Medulla oblongata (tissue), 1 donor: ENCODE results near the gene NUP98.
"Not testable (repeated sequence)": the region's sequence is repeated elsewhere in the genome, so short reads cannot be mapped to it uniquely, and the experiment has no call there.

Experiments used
- DNase-seq: peaks from one replicate; pipeline ENCODE4 v3.0.0-alpha.2; 2015; ENCODE audit errors: extremely low spot score

Gene NUP98

DNA sequence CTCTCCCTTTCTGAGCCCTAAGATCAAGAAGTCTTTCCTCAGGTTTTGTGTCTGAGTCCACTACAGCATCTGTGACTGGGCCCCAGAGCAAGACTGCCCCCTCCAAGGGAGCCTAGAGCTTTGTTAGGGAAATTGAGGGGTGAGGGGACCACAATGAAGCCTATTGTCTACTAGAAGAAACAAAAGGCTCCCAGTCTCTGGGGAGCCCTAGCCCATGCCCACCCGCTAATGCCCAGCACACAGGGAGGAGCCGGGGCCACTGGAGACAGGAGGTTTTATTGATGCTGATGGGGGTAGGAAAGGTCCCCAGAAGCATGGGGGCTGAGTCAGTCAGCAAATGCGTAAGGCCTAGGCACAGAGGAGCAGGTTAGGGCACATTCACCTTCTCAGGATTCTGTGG lies 29.4 kb upstream of the NUP98 start:
- peak; percentile 94 for DNase-seq

DNA sequence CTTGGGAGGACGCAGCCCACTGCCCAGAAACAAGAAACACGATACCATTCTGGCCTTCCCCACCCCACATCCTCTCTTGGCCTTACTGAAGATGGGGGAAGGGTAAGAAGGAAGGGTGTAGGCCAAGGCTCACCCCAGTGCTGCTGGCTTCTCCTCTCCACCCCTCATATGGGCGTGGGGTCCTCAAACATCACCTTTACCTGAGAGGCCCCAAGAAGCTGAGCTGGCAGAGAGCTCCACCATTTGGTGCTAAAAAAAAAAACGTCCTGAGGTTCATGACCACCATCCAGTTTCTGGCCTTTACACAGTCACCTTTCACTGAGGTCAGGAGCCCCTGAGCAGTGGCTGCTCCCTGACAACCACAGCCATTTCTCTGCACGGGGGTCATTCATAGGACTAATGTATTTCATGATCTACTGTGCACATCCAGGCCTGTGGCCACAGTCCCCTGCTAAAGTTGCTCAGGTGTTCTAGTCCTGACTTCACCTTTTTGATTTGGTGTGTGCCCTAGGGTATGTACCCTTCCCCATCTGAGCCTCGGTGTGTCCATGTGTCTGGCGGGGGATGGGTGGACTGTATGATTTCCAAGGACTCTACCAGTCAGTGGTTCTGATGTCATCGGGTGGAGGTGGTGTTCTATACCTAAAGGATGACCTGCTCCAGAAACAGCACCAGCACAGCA lies 28.3 kb upstream of the NUP98 start:
- DNase-seq, result peak; percentile 37

DNA sequence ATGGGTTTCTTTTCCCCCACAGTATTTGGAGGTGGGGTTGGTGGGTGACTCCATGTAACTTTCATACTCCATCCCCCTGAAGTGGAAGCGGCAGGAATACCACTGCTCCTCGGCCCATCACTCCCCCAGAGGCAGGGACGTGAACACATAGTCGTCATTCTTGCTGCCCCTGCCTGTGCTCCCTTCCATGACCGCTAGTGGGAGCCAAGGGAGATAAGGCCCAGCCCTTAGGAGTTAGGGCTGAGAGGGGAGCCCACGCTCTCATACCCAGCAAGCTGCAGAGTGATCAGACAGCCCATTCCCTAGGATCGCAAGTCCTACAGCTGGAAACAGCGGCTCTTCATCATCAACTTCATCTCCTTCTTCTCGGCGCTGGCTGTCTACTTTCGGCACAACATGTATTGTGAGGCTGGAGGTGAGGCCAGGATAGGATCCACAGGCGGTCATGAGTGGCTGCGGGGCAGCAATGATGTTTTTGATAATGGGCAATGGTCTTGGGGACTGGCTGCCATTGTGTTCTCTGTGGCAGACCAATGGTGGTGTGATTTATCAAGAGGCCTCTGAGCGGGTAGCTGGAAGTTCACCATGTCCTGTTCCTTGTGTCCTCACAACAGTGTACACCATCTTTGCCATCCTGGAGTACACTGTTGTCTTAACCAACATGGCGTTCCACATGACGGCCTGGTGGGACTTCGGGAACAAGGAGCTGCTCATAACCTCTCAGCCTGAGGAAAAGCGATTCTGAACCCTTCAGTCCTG lies 27.5 kb upstream of the NUP98 start:
- peak; percentile 84 for DNase-seq

DNA sequence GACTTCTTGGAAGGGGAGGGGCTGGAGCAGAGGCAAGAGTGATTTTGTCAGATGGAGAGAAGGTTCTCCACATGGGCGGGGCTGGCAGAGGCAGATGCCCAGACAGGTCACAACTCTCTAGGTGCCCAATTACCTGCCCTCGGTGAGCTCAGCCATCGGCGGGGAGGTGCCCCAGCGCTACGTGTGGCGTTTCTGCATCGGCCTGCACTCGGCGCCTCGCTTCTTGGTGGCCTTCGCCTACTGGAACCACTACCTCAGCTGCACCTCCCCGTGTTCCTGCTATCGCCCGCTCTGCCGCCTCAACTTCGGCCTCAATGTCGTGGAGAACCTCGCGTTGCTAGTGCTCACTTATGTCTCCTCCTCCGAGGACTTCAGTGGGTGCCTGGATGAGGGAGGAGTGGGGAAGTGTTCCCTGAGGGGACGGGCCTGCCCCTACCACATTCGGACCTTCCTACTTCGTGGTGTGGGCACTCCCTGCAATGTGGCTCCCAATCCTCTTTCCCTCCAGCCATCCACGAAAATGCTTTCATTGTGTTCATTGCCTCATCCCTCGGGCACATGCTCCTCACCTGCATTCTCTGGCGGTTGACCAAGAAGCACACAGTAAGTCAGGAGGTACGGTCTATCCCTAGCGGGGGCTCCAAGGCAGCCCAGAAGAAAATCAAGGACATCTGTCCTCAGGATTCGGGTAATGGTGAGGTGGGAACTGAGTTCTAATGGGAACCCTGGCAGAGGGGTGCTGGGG lies 26.6 kb upstream of the NUP98 start:
- DNase-seq, result no peak

DNA sequence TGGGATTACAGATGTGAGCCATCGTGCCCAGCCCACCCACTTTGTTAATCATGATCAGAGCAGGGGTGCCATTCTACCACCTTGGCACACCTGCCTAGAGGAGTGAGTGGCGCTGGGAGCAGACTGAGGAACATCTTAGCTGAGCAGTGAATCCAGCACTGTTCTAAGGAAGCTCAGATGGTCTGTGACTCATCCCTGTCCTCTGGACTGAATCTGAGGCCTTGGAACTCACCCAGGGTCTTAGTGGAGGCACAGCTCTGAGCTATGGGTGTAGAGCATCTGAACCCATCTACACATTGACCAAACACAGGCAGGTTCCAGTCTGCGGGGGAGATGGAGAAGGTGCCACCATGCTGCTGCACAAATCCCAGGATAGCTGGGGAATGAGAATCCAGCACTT lies 25.9 kb upstream of the NUP98 start:
- DNase-seq, result no peak

DNA sequence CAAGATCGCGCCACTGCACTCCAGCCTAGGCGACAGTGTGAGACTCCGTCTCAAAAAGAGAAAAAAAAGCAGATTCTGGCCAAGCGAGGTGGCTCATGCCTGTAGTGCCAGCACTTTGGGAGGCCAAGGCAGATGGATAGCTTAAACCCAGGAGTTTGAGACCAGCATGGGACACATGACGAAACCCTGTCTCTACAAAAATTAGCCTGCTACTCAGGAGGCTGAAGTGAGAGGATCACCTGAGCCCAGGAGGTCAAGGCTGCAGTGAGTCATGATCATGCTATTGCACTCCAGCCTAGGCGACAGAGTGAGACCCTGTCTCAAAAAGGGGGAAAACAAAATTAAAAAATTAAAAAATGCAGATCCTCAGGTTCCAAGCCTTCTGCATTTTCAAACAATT lies 25.0 kb upstream of the NUP98 start:
- no peak for DNase-seq

DNA sequence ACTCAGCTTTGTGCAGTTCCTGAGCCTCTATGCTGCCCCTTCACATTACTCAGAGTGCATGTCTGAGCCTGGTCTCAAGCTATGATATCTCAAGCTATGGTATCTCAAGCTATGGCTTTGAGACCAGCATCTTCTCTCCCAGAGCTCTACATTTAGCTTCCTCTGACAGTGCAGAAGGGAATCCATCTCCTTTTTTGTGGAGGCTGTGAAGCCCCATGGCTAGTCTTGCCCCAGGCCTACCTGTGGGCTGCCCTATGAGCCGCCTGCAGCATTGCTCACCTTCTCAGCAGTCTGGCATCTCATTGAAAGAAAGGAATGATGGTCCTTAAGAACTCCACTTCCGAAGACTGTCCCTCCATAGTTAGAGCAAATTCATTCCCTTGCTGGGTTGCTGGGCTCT lies 23.6 kb upstream of the NUP98 start:
- DNase-seq, result no peak

DNA sequence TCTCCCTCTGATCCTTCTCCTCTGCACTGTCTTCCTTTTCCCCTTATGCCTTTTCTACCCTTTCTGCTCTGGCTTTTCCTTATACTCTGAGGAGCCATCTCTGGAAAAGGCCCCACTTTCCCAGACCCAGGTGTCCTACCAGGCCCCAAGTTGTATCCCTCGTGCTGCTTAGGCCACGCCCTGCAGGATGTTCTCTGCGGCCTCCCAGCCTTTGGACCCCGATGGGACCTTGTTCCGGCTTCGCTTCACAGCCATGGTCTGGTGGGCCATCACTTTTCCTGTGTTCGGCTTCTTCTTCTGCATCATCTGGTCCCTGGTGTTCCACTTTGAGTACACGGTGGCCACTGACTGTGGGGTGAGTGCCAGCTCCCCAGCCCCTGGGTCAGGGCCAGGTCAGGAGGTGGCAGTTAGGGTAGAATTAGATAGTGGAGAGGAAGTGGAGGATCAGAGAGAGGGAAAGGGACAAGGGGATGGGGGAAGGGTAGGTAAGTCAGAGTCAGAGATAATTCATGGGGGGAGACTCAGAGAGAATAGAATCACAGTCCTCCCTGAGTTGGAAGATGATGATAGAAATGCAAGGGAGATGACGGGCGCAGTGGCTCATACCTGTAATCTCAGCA lies 19.9 kb upstream of the NUP98 start:
- no peak for DNase-seq

DNA sequence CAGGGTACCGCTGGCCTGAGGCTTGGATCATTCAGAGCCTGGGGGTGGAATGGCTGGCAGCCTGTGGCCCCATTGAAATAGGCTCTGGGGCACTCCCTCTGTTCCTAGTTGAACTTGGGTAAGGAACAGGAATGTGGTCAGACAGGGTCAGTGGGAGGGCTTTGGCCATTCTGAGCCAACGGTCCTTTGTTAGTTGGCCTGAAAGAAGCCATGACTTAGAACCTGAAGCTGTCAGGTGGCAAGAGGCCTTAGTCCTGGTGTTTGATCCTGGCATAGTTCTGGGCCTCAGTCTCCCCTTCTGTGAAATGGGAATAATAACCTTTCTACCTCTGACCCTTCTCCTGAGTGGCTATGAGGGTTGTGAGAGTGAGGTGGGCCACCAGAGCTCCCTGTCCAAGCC lies 19.3 kb upstream of the NUP98 start:
- no peak for DNase-seq

DNA sequence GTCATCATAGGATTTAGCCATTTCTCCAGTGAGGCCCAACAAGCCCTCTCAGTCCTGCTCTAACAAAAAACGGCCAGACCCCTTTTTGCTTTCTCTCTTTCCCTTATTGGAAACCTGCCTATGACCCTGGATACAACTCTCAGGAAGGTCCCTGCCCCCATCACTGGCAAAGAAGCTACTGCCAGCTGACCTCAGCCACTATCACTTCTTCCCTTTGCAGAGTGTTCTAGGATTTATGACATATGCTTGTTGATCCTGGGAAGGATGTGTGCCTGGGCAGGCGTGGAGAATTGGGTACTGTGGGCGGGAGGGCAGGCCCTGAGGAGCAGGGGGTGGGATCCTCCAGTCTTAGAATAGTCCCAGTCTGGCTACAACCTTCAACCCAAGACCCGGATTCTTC lies 18.5 kb upstream of the NUP98 start:
- DNase-seq, result no peak

DNA sequence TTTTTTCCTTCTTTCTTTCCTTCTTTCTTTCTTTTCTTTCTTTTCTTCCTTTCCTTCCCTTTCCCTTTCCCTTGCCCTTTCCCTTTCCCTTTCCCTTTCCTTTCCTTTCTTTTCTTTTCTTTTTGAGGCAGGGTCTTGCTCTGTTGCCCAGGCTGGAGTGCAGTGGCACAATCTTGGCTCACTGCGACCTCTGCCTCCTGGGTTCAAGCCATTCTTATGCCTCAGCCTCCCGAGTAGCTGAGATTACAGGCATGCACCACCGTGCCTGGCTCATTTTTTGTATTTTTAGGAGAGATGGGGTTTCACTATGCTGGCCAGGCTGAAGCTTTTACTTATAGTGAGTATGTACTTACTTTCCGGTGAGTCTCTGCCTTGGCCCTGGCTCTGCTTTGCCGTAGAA lies 17.5 kb upstream of the NUP98 start:
- not testable (repeated sequence) for DNase-seq

DNA sequence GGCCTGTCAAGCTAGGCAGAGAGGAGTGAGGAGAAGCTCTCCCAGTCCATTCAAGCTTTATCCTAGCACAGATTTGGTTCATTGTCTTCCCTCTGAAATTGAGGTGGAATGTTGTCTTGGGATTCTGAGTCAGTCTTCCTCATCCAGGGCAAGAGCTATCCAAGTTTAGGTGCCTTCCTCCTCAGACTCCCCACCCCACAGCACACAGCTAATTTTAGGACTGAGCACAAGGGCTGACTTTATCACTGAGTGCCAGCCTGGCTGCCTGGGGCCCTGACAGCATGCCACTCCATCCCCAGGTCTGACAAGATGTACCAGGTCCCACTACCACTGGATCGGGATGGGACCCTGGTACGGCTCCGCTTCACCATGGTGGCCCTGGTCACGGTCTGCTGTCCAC lies 13.6 kb upstream of the NUP98 start:
- no peak for DNase-seq

DNA sequence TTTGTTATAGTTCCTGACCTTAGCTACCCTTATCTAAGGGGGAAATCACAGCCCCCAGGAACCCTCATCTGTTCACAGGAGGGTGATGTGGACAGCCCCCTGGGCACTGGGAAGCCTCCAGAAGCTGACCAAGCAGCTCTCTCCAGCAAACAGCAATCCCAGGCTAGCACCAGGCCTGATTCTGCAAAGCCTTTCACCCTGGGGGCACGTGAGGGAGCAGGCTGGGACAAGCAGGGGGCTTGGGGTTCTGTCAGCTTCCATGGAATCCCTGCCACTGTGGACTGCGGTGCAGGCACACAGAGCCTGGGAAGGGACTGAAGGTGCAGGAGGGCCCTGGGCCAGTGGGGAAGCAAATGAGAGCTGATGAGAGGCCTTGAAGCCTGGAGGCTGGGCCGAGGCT lies 13.1 kb upstream of the NUP98 start:
- no peak for DNase-seq

DNA sequence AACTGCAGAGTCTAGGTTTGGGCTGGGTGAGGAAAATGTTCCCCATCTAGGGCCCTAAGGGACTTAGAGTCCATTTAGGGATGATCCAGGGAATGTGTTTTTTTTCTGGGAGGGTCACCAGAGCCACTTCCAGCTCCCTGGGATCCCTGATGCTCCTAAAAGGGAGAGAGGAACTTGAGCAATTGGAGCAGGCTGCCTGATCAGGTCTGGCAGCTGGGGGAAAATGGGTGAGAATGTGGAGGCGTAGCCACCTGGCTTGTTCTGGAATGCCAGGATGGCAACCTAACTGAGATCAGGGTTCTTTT lies 12.2 kb upstream of the NUP98 start:
- no peak for DNase-seq

DNA sequence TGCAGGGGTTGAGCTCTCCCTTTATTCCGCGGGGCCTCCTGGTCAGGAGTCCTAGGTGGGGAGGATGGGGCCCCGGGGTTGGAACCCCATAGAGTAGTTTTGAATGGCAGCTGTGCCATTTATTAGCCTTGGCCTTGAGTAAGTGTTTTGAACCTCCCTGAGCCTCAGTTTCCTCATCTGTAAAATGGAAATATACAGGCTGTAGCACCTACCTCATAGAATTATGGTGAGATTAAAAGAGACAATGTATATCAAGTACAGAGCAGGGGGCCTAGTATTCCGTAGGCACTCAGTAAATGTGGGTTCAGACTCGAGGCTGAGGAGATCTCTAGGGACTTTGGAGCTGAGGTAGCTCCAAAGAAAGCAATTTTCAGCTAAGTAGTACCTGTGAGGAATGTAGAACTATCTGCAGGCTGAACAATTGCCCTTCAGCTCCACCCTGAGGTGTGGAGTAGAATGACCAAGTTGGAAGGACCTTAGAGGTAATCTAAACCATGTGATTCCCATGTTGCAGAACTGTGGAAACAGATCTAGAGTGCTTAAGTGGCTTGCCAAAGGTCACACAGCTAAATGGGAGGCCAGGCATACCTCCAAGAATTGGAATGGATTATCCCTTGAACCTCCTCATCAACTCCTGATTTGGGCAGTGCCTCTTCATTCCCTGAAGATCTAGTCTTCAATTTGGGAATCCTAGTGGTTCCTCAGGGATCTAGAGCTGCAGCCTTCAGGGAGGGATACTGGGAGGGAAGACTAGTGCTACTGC lies 11.7 kb upstream of the NUP98 start:
- DNase-seq, result no peak

DNA sequence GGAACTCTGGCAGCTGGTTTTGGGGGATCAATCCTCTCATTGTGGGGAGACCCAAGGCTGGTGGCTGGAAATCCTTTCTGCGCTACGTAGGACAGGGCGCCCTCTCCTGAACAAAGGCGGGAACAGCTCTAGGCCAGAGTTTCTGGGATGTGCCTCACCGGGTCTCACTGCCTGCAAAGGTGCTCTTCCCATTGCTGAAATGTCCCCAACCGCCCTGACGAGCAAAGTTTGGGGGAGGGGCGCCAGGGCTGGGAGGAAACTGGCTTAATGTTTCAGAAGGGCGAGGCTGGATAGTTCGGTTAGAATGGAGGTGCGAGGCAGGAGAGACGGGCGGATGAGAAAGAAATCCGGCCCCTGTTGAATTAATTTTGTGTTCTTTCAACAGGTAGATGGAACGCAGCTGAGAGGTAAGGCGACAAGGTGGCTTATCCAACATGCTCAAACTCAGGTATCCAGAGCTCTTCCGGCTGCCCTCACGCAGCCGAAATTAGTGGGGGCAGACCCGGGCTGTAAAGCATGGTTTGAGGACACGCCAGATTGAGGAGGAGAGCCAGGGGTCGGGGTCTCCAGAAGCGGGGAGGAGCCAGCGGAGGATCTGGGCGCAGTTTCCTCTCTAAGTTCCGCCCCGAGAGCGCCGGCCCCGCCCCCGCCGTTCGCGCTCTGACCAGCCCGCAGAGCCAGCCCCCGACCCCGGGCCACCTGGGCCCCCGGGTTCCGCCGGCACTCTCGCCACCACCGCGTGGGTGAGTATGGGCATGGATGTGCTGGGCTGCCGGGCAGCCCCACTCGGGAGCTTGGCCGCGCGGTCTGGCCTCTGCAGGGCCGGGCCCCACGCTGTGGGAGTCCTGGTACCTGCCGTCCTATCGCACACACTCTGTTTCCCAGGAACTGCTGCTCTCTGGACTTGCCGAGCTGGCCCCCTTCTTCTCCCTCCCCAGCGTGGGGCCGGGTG lies 10.8 kb upstream of the NUP98 start, which contains the start of gene PGAP2:
Gene PGAP2, plus strand, starts transcription at position 652 of the 952 bp plus-strand sequence. CDS start 2,700 bp downstream, outside the sequence.
- peak; percentile 67 for DNase-seq

DNA sequence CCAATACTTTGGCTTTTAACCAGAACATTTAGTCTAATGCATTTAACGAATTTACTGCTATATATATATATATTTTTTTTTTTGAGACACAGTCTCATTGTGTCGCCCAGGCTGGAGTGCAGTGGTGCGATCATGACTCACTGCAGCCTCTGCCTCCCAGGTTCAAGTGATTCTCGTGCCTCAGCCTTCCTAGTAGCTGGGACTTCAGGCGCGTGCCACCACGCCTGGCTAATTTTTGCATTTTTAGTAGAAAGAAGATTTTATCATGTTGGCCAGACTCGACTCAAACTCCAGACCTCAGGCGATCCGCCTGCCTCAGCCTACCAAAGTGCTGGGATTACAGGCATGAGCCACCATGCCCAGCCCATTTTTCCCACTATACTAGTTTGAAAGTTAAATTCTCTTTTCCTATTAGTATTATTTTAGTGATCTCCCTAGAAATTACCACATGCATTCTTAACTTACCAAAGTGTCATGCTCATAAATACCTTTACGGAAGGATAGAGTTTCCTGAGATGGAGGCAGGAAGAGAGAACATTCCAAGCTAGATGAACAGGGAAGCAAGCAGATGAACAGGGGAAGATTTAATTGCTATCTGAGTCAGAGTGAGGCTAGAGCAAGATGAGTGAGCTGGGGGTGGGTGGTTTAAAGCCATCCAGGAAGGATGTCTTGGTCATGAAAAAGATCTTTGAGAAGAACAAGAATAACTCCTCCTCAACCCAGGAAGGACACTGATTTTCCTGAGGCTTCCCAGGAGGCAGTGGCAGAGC lies 6.6 kb upstream of the NUP98 start:
- no peak for DNase-seq

DNA sequence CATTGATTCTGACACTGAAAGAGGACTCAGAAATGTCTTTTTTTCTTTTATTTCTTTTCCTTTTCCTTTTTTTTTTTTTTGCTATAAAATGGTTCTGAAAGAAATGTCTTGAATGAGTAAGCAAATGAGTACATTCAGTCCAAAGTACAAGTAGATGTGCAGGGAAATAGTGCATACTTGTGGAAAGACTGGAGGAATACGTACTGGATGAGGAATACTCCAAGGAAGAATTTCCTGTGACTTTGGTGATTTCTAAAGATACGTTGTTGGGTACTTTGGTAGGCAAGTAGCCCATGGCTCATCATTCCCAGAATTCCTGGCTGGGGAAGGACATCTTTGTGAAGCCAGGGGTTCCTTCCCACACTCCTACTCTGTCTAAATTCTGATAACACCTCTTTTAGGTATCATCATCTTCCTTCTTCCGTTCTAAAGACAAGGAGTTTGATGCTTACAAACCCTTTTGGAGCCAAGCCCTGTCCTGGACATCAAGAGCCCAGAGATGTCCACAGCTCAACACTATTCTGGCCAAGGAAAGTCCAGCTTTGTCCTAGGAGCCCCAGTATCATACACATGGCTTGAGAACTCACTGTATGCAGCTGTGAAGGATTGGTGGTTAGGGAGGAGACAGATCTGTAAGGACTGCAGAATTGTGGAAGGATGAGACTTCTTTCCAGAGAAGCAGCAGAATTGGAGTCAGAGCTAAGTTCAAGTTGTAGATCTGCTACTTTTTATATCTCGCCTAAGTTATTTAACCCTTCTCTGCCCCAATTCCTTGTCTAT lies 4.8 kb upstream of the NUP98 start:
- DNase-seq, result no peak

DNA sequence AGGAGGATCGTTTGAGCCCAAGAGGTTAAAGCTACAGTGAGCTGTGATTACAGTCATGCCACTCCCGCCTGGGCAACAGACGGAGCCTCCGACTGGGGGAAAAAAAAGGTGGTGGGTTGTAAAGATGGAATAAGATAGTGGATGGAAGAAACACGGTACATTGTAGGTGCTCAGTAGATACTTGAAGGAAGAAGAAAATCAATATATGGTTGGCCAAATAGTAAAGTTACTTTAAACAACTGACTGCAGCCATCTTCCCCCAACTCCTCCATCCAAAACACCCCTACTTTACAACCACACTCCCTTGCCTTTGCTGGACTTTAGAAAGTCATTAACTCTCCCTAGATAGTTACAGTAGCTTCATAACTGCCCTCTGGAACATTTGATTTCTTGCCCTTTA lies 2.5 kb upstream of the NUP98 start:
- no peak for DNase-seq
